HL-60/S4 treated with phorbol 12-myristate 13-acetate at 8.2 ng/mL for 4 days and 3 days (cell line): ENCODE results near the gene AKNA.
"Not testable (repeated sequence)": the region's sequence is repeated elsewhere in the genome, so short reads cannot be mapped to it uniquely, and the experiment has no call there.

ENCODE experiments used
- in situ Hi-C: fragments of 300-500 bp; cut with MboI; formaldehyde crosslinking; loops from 2 replicates; pipeline ENCODE4 v1.15.0; 2022; ENCODE audit warnings: low sequenced_read_pairs

The AKNA gene

DNA sequence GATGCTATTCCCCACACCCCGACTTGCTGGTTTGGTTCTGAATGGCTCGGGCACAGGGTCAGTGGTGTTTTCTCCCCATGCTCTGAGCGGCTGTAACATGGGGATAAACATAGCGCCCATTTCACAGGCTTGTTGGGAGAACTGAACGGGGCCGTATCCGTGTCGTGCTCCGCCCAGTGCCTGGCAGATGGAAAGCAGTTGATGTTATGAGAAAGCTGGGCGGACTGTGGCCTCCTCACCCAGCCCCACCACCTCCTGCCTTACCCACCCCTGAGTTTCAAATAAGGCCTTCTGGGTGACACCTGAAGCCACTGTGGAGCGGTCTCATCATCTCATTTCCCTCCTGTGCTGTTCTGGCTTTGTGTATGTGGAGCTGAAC, 43.6 kb downstream of the AKNA start:
- in situ Hi-C loops = no loop called here

DNA sequence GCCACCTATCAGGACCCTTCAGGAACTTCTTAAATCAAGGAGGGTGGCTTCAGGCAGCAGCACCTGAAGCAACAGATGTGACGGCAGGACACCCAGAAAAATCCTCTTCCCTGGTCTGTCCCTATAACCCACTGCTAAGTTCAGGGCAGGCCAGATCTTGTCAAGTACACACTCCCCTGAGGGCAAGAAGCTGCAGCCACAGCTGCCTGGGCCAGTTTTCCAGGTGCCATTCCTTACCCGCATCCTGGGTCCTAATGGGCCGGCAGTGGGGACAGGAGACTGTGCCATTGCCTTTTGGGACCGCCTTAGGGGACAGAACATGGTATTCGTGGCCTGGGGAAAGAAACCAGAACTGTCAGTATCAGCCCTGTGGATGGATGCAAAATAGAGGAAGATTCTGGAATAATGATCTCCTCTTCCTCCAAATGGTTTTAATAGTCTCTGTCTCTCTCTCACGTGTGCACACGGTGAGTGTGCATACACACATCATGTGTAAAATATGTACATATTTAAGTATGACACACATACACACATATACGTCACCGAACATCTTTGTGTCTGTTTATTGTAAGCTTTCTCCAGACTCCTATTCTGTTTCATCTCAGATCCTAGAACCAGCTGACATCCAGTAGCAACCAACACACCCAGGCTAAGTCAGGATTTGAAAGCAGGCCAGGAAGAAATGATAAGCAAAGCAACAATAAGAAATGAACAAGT, 44.2 kb downstream of the AKNA start:
- in situ Hi-C loops = no loop called here

DNA sequence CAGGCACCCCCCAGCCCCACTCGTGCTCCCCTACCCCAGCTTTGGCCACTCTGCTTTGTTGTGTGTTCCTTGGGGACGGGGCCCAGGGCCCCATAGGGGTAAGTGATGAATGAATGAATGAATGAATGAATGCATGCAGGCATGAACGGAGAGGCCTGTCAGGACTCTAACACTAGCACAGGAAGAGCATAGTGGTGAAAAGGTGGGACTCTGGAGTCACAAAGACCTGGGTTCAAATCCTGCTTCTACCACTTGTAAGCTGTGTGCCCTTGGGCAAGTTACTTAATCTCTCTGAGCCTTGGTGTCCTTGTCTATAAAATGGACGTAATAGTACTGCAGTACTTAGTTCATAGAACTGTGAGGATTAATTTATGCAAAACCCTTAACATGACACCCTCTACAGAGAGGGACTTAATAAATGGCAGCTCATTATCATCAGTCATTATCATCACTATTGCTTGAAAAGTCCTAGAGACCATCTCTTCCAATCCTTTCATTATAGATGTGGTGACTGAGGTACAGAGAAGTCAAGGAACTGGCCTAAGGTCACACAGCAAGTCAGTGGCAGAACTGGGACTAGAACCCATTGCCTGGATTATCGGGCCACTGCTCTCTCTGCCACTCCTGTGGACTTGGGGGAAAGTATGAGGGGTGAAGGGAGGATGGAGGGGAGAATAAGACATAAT, 44.9 kb downstream of the AKNA start:
- in situ Hi-C loops = no loop called here

DNA sequence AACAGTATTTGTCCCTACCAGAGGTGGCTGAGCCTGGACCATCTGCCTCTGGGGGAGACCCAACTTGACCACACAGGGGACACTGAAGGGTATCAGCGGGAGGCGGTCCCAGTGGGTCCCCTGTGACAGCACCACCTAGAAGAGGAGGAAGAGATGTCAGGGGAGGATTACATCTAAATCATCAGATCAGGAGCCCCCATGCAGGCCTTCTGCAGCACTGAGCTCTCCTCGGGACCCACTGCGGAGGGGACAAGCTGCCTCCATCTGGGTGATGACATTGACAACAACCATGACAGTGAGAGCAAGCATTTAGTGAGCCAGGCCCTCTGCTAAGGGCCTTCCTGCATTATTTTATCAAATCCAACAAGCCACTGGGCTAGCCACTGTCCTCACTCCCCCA, 45.8 kb downstream of the AKNA start:
- in situ Hi-C loops = no loop called here

DNA sequence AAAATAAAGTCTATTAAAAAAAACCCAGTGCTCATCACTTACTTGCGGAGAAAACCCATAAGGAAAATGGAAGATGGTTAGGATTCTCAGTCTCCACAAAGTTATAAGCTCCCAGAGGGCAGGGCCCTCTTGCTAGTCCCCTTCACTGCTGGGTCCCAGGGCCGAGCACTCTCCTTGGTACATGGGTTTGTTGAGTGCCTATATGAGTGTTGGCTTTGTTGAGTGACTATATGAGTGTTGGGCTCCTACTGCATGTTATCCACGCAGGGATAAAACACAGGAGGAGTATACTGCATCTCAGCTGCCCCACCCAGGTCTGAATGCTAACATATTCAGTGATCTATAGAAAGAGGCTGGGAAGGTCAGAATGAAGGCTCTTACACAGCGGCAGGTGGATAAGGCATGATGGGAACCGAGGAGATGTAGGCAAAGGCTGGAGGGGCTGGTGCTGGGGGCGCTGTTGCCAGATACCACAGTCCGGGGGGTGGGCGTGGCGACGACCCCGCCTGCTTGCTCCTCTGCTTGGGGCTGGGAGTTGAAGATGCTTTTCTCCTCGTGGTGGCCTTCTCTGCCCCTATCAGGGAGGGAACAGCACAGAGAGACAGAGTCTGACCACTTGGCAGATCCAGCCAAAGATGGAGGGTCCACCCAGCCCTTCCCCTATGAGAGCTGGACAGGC, 46.5 kb downstream of the AKNA start:
- in situ Hi-C loops = no loop called here

DNA sequence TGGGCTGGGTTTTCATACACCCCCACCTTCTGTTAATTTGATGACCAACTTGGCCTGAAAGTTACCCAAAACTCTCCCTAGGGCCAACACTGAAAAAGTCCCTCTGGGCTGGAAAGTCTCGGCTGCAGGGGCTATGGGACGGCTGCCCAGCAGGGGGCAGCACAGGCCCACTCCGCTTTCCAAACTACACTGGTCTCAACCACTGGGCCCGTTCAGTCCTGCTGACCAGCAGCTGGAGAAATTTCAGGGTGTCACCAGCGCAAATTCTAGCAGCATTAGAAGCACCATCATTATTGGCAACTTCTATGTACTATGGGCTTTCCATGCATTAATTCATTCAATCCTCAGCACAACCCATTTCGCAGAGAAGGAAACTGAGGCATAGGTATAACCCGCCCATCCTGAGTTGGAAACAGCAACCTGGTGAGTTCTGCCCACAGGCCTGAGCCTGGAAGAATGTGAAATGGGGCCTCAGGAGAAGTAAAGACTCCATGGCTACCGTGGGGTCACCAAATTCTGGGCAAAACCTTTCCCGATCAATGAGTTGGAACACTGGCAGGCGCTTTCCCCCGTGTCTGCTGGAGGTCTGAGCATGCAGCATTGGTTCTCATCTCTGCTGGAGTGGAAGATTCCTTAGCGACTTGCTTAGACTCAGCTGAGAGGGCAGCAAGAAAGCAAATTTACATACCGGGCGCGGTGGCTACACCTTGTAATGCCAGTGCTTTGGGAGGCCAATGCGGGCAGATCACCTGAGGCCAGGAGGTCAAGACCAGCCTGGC, 48.5 kb downstream of the AKNA start:
- in situ Hi-C loops = no loop called here

DNA sequence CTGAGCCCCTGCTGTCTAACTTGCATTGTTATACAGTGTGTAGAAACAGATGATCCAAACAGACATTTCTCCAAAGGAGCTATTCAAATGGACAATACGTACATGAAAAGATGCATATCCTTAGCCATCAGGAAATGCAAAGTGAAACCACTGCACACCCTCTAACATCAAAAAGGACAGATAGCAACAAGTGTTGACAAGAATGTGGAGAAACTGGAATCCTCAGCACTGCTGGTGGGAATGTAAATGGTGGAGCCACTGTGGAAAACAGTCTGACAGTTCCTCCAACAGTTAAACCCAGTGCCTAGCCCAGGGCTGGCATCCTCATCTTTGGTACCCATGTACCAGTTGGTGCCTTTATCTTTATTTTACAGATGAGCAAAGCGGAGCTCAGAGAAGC, 49.6 kb downstream of the AKNA start:
- in situ Hi-C loops = no loop called here

DNA sequence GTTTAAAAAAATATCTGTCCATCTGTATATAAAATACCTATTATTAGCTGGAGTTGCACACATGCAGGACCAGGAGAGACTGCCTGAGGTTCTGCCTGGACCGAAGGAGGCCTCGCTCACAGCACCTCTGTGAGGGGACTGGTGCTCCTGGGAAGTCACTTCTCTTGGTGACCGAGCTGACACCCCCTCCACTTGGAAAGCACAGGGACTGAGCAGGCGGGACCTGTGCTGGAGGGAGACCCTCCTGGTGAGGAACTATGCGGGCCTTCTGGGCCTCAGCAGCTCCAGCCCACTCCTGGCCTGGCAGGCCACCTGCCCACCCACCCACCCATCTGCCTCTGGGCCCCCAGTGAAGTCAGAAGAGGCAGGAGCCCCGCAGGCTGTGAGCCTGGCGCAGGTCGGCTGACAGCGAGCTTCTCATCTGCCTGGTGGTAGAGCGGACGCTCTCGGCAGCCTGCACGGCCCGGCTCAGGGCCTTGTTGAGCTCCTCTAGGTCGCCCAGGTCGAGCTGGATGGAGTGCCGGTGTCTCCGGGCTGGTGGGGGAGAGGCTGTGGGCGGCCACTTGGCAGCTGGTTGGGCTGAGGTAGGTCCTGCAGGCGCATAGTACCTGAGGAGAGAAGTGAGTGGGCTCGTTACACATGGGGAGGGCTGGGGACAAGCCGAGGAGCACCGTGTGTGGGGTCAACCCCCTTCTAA, 50.9 kb downstream of the AKNA start:
- in situ Hi-C loops = no loop called here

DNA sequence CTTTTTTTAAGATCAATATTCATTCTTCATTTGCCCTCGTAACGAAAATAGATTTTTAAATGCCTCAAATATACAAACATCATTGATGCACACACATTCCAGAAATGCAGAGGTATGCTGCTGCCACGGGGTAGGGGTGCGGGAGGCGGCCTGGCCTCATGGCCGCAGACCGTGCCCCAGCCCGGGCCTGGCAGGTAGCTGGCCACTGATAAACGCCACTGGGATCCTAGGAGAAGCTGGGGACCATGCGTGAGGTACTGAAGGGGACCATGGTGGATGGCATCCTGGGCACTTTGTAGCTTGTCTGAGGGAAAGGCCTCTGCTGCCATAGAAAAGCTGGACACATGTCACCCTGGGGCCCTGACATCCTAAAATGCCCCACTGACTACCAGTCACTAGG, 51.6 kb downstream of the AKNA start:
- in situ Hi-C loops = no loop called here

DNA sequence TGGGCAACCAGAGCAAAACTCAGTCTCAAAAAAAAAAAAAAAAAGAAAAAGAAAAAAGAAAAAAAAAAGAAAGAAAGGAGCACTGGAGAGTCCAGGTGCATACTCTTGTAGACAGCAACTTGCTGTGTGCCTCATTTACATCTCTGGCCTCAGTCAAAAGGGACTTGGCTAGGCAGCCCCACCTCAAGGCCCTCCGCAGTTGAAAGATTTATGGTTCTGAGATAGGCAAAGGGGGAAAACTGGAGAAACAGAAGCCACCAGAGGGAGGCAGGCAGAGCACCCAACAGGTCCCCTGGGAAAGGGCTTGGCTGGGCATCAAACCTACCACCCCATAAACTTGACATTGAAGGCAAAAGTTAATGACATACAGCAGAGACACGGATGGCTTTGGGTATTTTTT, 52.0 kb downstream of the AKNA start:
- in situ Hi-C loops = no loop called here

DNA sequence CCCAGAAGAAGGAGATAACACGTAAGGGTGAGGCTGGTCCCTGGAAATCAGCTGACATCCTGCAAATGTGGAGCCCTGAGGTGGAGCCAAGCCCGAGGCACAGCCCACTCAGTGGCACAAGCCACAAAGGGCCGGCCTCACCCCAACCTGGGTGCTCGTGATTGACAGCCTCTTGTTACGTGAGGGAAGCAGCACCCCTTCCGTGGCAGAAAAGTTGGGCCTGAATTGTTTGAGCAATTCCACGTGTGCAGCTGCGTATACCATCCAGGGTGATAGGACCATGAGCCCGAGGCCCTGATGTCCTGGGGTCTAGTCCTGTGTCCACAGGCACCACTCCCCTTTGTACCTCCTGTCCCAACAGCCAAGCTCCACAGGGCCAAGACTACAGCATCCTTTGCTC, 53.3 kb downstream of the AKNA start:
- in situ Hi-C loops = no loop called here

DNA sequence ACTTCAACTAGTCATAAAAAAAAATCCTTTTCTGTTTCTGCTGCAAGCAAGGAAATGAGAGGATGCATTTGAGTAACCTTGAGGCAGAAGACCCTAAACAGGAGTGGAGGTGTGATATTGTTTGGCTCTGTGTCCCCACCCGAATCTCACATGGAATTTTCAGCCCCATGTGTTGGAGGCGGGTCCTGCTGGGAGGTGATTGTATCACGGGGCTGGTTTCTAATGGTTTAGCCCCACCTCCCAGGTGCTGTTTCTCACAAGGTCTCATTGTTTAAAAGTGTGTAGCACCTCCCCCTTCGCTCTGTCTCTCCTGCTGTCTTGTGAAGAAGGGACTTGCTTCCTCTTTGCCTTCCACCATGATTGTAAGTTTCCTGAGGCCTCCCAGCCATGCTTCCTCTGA, 54.1 kb downstream of the AKNA start:
- in situ Hi-C loops = not testable (repeated sequence)

DNA sequence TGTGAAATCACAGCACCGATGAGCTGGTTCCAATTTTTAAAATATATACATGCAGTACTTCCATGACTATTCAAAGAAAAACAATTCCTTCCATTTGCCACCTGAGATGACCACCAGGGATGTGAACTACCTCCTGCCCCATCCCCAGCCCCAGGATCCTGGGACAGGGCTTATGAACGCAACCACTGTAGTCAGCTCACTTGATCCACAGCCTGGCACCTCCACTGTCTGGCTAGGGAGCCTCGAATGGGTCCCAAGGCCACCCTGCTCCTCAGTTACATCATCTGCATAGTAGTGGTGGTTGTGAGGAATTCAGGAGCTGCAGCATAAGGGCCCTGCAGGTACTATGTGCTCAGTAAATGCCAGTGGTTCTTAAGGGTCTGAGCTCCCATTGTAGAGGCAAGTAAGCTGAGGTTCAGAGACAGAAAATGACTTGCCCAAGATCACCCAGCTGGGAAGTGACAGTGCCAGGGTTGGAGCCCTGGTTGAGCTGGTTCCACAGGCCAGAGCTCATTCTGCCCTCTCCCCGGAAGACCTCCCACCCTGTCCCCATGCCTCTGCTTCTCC, 55.2 kb downstream of the AKNA start:
- in situ Hi-C loops = not testable (repeated sequence)

DNA sequence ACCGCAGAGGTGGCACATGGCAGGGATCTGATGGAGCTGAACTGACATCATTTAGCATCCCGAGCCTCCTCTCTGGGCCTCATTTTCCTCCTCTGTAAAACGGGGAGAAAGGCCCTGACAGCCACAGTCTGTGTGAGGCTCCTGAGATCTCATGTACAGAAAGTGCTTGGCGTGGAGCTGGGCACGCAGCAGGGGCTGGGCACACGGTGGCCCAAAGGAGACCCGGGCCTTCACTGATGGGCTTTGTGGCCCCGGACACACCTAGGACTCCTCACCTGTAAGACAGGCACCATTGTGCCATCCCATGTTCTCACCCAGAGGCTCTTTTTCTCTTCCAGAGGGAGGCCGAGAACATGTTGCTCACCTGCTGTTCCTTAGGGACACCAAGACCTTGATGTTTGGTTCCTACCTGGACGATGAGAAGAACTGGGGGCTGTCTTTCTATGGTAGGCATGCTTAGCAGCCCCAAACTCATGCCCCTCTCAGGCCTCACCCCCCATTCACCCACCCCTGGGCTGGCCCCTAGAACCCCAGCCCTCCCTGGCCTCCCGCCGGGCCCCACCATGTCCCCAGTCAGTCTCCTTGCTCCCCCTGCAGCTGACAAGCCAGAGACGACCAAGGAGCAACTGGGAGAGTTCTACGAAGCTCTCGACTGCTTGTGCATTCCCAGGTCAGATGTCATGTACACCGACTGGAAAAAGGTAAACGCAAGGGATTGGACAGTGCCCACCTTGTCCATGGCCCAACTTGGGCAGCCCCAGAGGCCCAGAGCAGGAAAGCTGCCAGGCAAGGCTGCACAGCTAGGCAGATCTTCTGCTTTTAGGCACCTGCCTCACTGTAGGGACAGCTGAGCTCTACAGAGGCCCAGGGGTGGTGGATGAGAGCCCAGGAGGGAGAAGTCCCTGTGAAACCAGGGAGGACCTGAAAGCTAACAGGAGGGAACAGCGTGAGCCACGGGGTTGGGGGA, 56.3 kb downstream of the AKNA start:
- in situ Hi-C loops = not testable (repeated sequence)

DNA sequence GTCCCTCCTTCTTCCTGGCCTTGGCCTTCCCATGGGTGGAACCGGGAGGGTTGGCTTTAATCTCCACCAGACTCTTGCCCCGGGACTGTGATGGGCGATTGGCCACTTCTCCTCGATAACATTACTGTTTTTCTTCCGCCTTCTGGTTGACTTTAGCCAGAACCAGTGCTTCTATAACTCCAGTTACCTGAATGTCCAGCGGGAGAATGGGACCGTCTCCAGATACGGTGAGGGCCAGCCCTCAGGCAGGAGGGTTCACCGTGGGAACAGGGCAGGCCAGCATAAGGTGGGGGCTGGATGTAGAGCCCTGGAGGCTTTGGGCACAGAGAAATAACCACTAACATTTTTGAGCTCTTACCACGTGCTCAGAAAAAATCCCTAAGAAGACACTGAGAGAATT, 57.1 kb downstream of the AKNA start:
- in situ Hi-C loops = no loop called here

DNA sequence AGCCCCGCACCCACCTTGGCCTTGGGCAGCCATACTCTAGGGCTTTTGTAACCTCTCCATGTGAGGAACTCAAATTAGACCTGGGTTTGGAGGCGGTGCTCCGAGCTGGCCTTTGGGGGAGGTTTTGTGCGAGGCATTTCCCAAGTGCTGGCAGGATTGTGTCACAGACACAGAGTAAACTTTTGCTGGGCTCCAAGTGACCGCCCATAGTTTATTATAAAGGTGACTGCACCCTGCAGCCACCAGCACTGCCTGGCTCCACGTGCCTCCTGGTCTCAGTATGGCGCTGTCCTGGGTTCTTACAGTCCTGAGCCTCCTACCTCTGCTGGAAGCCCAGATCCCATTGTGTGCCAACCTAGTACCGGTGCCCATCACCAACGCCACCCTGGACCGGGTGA, 58.2 kb downstream of the AKNA start, which contains the start of gene ORM2:
Gene ORM2 (plus strand): TSS at position 245 of the 398 bp plus-strand sequence. CDS start 36 bp downstream, at position 281.
- in situ Hi-C loops = not testable (repeated sequence)

DNA sequence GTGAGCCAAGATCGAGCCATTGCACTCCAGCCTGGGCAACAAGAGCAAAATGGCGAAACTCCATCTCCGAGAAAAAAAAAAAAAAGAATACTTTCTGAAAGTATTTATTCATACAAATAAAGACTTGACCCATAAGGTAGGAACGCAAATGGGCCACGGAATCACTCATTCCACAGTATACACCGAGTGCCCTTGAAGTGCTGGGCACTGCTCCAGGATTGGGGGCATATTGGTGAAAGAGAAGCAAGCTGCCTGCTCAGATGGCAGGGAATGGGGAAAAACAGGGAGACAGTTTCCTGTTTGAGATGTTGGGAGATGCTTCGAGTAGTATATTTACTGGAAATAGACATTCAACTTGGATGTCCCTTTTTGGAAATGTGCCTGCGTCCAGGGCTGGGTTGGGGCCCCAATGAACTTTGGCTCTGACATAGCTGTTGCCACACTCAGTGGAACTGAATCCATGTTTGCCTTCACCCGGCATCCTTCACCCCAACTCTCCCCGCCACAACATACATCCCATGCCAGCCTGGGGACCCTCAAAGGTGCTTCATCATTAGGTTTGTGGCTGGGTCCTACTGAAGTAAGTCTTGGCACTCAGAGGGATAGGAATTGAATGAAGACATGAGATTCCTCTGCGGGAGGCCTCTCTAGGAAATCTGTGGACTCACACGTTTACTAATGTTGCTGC, 58.7 kb downstream of the AKNA start:
- in situ Hi-C loops = not testable (repeated sequence)

DNA sequence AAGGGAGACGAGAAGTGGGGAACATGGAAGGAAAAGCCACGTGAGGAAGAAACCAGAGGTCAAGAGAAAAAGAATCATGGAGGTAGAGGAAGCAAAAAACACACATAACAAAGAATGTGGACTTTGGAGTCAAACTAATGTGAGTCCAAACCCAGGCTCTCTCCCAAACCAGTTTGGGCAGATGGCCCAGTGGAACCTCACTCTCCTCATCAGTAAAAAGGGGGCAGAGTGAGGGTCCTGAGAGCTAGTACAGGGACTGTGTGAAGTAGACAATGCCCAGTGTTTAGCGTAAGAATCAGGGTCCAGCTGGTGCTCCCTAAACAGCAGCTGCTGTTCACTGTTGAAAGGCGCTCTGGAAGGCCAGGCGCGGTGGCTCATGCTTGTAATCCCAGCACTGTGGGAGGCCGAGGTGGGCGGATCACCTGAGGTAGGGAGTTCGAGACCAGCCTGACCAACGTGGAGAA, 59.4 kb downstream of the AKNA start:
- in situ Hi-C loops = not testable (repeated sequence)

DNA sequence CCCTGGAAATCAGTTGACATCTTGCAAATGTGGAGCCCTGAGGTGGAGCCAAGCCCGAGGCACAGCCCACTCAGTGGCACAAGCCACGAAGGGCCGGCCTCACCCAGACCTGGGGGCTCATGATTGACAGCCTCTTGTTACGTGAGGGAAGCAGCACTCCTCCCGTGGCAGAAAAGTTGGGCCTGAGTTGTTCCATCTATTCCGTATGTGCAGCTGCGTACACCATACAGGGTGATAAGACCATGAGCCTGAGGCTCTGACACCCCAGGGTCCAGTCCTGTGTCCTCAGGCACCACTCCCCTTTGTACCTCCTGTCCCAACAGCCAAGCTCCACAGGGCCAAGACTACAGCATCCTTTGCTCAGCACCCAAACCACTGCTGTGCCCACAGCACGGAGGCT, 60.0 kb downstream of the AKNA start:
- in situ Hi-C loops = no loop called here
